ENCODE measurements around the gene WNT5B. TPM values are rescaled to one million over a fixed set of nuclear protein-coding genes. Genes with fewer than 3 reads are reported as not detected.

WNT5B gene
- total RNA-seq, 1 donor from 2014 or later, result 0.82 TPM

DNA sequence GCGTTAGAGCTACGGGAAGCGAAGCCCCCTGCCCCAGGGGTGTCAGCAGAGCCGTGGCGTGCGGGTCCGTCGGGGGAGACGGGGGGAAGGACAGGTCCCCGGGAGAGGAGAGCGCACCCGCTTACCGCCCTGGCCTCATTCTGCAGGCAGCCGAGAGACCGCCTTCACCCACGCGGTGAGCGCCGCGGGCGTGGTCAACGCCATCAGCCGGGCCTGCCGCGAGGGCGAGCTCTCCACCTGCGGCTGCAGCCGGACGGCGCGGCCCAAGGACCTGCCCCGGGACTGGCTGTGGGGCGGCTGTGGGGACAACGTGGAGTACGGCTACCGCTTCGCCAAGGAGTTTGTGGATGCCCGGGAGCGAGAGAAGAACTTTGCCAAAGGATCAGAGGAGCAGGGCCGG, 10.5 kb downstream of the WNT5B start:
- no peak overlapping the region for H3K27ac Mint-ChIP-seq
- no peaks in the 10 kb centered on the region for H3K36me3 Mint-ChIP-seq (ENCODE audit: low read depth)
- peaks cover 4% of the 10 kb centered on the region for H3K4me1 Mint-ChIP-seq (ENCODE audit: low read depth)
- H3K4me3 Mint-ChIP-seq (ENCODE audit: low read depth), result peak overlapping the region; percentile 43
- intact Hi-C loops (cut with micrococcal nuclease), result no loop called here
- peaks cover 13% of the 10 kb centered on the region for H3K27me3 Mint-ChIP-seq (ENCODE audit: low read depth)
- no peaks in the 10 kb centered on the region for H3K9me3 Mint-ChIP-seq
- DNase-seq (ENCODE audit: low spot score), result no peak

DNA sequence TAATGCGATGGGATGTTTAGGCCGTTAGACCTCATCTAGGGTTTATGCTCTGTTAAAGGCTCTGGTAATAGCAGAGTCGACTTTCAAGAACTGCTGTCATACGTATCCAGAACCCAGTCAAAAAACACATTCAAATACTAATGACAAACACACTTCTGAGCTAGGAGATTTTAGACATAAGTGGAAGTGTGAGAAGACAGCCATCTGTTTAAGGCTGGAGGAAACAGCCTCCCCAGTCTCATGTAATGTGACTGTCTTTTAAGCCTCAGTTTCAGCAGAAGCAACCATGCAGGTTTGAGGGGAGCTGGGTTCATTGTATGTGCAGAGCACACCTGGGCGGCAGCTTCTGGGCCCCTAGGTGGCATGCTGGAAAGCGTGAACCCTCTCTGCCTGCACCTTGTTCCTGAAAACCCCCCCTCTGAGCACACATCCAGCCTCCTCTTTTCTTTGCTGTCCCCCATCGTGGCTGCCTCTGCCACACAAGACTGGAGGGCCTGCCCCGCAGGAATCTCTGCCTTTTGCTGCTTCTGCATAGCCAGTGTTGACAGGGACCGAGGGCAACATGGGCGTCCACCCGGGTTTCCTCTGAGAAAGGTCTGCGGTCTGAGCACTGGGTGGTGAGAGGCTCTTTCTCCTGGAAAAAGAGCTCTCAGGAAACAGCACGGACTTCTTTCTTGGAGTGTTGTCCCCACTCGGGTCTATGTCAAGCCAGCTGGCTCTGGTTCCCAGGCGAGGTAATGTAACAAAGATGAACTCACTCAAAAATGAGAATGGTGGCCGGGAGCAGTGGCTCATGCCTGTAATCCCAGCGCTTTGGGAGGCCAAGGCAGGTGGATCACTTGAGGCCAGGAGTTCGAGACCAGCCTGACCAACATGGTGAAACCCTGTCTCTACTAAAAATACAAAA, 11.6 kb downstream of the WNT5B start:
- Mint-ChIP-seq H3K9me3 (no peaks in the 10 kb centered on the region), H3K36me3 (ENCODE audit: low read depth) (no peaks in the 10 kb centered on the region), H3K27me3 (ENCODE audit: low read depth) (peaks cover 7% of the 10 kb centered on the region), H3K27ac (no peak overlapping the region), H3K4me3 (ENCODE audit: low read depth) (peak overlapping the region; percentile 52), H3K4me1 (ENCODE audit: low read depth) (peaks cover 1% of the 10 kb centered on the region)
- intact Hi-C loops (cut with micrococcal nuclease), result no loop called here
- no peak for DNase-seq (ENCODE audit: low spot score)

DNA sequence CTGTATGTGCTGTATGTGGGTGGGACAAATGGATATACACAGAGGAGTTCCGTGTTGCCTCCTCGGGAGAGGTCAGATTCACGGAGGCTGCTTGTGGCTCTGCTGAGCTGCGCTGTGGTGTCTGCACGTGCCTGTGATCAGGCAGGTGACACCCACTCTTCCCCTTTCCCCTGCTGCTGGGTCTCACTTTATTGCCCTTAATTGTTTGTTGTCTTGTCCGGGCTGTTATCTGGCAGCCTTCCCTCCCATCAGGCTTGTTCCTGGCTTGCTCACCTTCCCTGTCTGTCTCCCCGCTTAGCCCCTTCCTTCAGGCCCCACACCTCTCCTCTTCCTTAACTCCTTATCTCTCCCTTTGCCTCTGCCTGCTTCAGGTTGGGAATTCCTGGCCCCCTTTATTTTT, 13.5 kb downstream of the WNT5B start:
- no peak for DNase-seq (ENCODE audit: low spot score)
- Mint-ChIP-seq H3K4me1 (ENCODE audit: low read depth) (peaks cover 5% of the 10 kb centered on the region), H3K4me3 (ENCODE audit: low read depth) (no peak overlapping the region), H3K9me3 (no peaks in the 10 kb centered on the region), H3K27ac (no peak overlapping the region), H3K36me3 (ENCODE audit: low read depth) (no peaks in the 10 kb centered on the region), H3K27me3 (ENCODE audit: low read depth) (peaks cover 5% of the 10 kb centered on the region)
- intact Hi-C loops (cut with micrococcal nuclease), result no loop called here

DNA sequence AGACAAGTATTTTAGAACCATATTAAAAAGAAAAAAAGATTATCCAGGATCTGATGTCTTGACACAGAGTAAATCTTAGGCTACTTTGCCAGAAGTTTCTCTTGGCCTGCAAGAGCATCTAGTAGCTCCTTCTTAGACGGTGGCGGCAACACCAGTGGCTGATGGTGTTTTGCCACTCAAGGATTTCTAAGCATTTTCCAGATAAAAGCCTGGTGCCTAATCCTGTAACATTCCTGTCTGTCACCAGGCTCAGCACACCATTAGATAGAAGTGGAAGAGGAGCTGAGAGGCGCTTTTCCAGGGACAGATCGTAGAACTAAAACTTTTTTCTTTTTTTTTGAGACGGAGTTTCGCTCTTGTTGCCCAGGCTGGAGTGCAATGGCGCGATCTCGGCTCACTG, 14.0 kb downstream of the WNT5B start:
- DNase-seq (ENCODE audit: low spot score), result no peak
- H3K4me3 Mint-ChIP-seq (ENCODE audit: low read depth), result no peak overlapping the region
- intact Hi-C loops (cut with micrococcal nuclease), result no loop called here
- peaks cover 5% of the 10 kb centered on the region for H3K4me1 Mint-ChIP-seq (ENCODE audit: low read depth)
- H3K36me3 Mint-ChIP-seq (ENCODE audit: low read depth), result no peaks in the 10 kb centered on the region
- peaks cover 5% of the 10 kb centered on the region for H3K27me3 Mint-ChIP-seq (ENCODE audit: low read depth)
- H3K27ac Mint-ChIP-seq, result no peak overlapping the region
- H3K9me3 Mint-ChIP-seq, result no peaks in the 10 kb centered on the region

DNA sequence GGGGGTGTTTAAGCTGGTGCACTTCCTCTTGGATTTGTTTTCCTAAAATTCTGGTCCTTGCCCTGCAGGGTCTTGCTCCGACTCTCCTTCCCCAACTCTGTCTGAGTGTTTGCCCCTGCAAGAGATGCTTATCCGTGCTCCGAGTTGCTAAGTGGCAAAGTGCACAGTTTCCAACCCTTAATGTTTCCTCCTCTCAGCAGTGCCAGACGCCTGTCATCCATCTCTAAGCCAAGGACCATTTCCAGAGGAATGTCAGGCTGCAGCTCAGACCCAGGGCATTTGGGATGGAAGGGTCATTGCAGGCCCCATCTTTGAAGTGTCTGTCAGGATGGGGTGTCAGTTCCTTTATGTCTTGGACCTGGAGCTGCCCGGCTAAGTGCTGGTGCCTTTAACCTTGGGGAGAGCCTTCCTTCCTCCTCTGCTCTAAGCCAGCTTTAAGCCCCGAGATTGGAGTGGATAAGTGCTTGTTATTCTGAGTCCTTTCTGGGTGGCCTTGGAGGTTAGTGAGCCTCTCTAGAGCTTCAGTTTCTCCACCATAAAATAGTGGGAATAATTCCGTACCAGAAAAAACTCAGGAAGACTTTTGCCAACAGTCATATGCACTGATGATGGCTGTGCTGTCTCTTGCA, 15.0 kb downstream of the WNT5B start:
- intact Hi-C loops (cut with micrococcal nuclease), result no loop called here
- no peak overlapping the region for H3K4me3 Mint-ChIP-seq (ENCODE audit: low read depth)
- H3K27ac Mint-ChIP-seq, result no peak overlapping the region
- H3K27me3 Mint-ChIP-seq (ENCODE audit: low read depth), result peaks cover 15% of the 10 kb centered on the region
- no peaks in the 10 kb centered on the region for H3K36me3 Mint-ChIP-seq (ENCODE audit: low read depth)
- no peak for DNase-seq (ENCODE audit: low spot score)
- peaks cover 5% of the 10 kb centered on the region for H3K4me1 Mint-ChIP-seq (ENCODE audit: low read depth)
- H3K9me3 Mint-ChIP-seq, result no peaks in the 10 kb centered on the region

DNA sequence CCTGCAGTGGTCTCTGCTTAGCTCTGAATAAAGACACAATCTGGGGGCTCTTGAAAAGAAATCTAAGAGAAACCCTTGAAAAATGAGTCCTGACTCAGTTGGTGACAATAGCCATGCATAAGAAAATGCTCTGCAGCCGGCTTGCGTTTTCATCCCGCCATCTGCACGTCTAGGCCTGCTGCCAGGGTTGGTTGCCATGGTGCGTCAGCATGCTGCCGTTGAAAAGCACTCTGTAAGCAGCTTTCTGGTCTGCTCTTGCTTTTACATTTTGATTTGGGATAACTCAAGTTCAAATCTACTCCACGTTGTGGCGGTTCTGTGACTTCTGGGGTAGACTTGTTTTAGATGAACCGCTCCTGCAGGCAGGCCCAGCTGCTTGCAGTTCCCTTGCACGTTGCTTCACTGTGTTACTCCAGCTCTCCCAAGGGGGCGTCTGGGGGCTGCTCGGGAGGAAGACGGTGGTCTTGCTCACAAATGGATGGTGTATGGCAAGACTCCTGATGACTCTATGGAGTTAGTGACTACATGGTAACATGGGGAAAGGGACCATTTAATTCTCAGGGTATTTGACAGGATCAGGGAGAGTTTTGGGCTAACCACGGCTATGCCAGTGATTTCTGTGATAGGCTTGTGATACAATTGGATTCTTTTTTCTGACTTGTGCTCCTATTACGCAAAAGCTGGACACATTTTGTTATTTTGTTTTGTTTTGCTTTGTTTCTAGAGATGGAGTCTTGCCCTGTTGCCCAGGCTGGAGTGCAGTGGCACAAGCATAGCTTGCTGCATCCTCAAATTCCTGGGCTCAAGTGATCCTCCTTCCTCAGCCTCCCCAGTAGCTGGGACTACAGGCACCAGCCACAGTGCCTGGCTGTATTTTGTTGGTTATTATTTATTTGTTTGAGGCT, 15.8 kb downstream of the WNT5B start:
- intact Hi-C loops (cut with micrococcal nuclease), result no loop called here

DNA sequence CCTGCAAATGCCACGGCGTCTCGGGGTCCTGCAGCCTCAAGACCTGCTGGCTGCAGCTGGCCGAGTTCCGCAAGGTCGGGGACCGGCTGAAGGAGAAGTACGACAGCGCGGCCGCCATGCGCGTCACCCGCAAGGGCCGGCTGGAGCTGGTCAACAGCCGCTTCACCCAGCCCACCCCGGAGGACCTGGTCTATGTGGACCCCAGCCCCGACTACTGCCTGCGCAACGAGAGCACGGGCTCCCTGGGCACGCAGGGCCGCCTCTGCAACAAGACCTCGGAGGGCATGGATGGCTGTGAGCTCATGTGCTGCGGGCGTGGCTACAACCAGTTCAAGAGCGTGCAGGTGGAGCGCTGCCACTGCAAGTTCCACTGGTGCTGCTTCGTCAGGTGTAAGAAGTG, 16.8 kb downstream of the WNT5B start:
- Mint-ChIP-seq H3K27ac (no peak overlapping the region), H3K27me3 (ENCODE audit: low read depth) (peaks cover 31% of the 10 kb centered on the region), H3K36me3 (ENCODE audit: low read depth) (no peaks in the 10 kb centered on the region), H3K4me1 (ENCODE audit: low read depth) (peaks cover 9% of the 10 kb centered on the region), H3K4me3 (ENCODE audit: low read depth) (no peak overlapping the region), H3K9me3 (no peaks in the 10 kb centered on the region)
- no peak for DNase-seq (ENCODE audit: low spot score)
- intact Hi-C loops (cut with micrococcal nuclease), result no loop called here

More for the DNA sequence above, 15.8 kb downstream of the WNT5B start:
- H3K9me3 Mint-ChIP-seq, result no peaks in the 10 kb centered on the region
- peaks cover 23% of the 10 kb centered on the region for H3K27me3 Mint-ChIP-seq (ENCODE audit: low read depth)
- H3K36me3 Mint-ChIP-seq (ENCODE audit: low read depth), result no peaks in the 10 kb centered on the region
- peaks cover 7% of the 10 kb centered on the region for H3K4me1 Mint-ChIP-seq (ENCODE audit: low read depth)
- no peak overlapping the region for H3K27ac Mint-ChIP-seq
- DNase-seq (ENCODE audit: low spot score), result no peak
- H3K4me3 Mint-ChIP-seq (ENCODE audit: low read depth), result no peak overlapping the region

DNA sequence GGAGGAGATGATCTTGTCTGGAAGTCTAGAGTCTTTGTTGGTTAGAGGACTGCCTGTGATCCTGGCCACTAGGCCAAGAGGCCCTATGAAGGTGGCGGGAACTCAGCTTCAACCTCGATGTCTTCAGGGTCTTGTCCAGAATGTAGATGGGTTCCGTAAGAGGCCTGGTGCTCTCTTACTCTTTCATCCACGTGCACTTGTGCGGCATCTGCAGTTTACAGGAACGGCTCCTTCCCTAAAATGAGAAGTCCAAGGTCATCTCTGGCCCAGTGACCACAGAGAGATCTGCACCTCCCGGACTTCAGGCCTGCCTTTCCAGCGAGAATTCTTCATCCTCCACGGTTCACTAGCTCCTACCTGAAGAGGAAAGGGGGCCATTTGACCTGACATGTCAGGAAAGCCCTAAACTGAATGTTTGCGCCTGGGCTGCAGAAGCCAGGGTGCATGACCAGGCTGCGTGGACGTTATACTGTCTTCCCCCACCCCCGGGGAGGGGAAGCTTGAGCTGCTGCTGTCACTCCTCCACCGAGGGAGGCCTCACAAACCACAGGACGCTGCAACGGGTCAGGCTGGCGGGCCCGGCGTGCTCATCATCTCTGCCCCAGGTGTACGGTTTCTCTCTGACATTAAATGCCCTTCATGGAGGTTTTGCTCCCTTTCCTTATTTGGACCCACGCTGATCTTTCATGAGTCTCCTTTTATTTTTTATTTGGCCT, 17.7 kb downstream of the WNT5B start:
- Mint-ChIP-seq H3K9me3 (no peaks in the 10 kb centered on the region), H3K27me3 (ENCODE audit: low read depth) (peaks cover 34% of the 10 kb centered on the region), H3K4me1 (ENCODE audit: low read depth) (peaks cover 9% of the 10 kb centered on the region), H3K27ac (no peak overlapping the region), H3K4me3 (ENCODE audit: low read depth) (no peak overlapping the region), H3K36me3 (ENCODE audit: low read depth) (no peaks in the 10 kb centered on the region)
- intact Hi-C loops (cut with micrococcal nuclease), result no loop called here
- DNase-seq (ENCODE audit: low spot score), result no peak

DNA sequence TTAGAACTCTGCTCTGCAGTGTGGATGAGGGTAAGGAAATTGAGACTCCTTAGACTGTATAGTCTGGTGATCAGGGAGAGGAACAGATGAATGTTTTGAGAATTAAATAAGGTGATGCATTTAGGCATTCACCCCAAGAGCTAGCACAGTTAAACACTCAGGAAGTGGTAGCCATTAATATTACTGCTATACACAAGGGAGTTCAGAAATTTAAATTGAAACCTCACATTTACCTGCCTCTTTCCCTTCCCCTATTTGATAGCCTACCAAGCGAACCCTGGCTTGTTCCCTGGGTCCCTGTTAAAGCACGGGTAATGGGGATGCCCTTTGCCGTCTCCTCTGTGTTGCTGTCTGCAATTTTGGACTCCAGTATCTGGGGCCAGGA, 18.2 kb downstream of the WNT5B start:
- H3K4me3 Mint-ChIP-seq (ENCODE audit: low read depth), result no peak overlapping the region
- peaks cover 8% of the 10 kb centered on the region for H3K4me1 Mint-ChIP-seq (ENCODE audit: low read depth)
- no peak for DNase-seq (ENCODE audit: low spot score)
- H3K27ac Mint-ChIP-seq, result no peak overlapping the region
- intact Hi-C loops (cut with micrococcal nuclease), result no loop called here
- no peaks in the 10 kb centered on the region for H3K36me3 Mint-ChIP-seq (ENCODE audit: low read depth)
- H3K9me3 Mint-ChIP-seq, result no peaks in the 10 kb centered on the region
- peaks cover 35% of the 10 kb centered on the region for H3K27me3 Mint-ChIP-seq (ENCODE audit: low read depth)

DNA sequence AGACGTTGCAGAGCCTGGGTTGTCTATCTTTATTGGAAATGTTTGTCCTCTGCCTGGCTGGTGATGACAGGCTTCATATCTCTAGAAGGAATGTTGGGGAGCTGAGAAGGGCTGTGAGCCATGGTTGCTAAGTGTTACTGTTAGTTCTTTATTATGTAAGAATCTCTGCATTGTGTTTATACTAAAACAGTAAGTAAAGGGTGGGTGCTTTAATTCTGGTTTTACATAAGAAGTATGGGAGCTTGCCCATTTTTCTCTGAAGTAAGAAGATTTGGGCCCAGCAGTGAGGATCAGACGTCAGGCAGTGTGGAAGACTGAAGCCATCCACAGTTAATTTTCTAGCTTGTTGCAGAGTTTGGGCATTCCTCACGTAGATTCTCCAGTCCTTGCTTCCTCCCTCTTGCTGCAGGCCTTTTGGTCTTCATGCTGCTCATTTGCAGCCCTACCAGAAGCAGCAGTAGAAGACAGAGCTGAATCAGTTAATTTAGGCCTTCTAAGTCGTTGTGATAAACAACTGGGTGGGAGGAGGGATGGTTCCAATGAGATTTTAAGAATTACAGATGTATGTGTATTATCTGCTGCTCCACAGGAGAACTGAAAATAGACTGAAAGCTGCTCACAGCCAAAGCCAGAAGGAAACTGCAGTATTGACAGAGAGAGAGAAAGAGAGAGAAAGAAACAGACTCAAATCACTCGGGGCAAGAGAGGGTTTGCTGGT, 21.4 kb downstream of the WNT5B start:
- H3K27me3 Mint-ChIP-seq (ENCODE audit: low read depth), result peaks cover 35% of the 10 kb centered on the region
- intact Hi-C loops (cut with micrococcal nuclease), result loop anchor here (10.0 kb wide), 1 partner anchor 384 kb away; no protein-coding TSS in a partner anchor

DNA sequence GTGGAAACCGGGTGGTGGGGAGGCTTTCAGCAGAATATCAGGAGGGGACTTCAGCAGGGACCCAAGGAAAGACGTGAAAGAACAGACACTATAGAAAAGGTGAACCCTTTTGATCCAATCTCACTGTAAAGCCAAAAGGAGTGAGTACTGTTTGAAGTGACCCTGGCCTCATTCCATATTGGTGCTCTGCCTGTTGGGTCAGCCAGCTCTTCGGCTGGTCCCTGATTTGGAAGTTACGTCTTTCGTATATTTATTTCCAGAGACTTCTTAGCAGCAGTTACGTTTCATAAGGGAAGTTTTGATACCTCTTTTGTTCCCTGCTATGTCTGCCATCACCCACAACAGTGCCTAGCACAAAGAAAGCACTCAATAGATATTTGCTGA, 21.9 kb downstream of the WNT5B start:
- Mint-ChIP-seq H3K4me3 (ENCODE audit: low read depth) (no peak overlapping the region), H3K27me3 (ENCODE audit: low read depth) (peaks cover 35% of the 10 kb centered on the region), H3K4me1 (ENCODE audit: low read depth) (peaks cover 8% of the 10 kb centered on the region), H3K36me3 (ENCODE audit: low read depth) (no peaks in the 10 kb centered on the region), H3K9me3 (no peaks in the 10 kb centered on the region), H3K27ac (no peak overlapping the region)
- no peak for DNase-seq (ENCODE audit: low spot score)
- intact Hi-C loops (cut with micrococcal nuclease), result loop anchor here (10.0 kb wide), 1 partner anchor 384 kb away; no protein-coding TSS in a partner anchor

More for the DNA sequence above, 21.4 kb downstream of the WNT5B start:
- H3K4me3 Mint-ChIP-seq (ENCODE audit: low read depth), result no peak overlapping the region
- H3K27ac Mint-ChIP-seq, result no peak overlapping the region
- peaks cover 8% of the 10 kb centered on the region for H3K4me1 Mint-ChIP-seq (ENCODE audit: low read depth)
- H3K36me3 Mint-ChIP-seq (ENCODE audit: low read depth), result no peaks in the 10 kb centered on the region
- no peak for DNase-seq (ENCODE audit: low spot score)
- no peaks in the 10 kb centered on the region for H3K9me3 Mint-ChIP-seq
